IPS DF 6.9 (cell line): Measurements from ENCODE around the gene TRIM52.
"Not testable (repeated sequence)": the region's sequence is repeated elsewhere in the genome, so short reads cannot be mapped to it uniquely, and the experiment has no call there.

Source experiments
- DNase-seq: peaks from one replicate; pipeline ENCODE4 v3.0.0-alpha.2; 2013; ENCODE audit warnings: low read depth, low spot score
- H3K27ac ChIP-seq: one replicate; pipeline ENCODE4 v1.5.1; 2013; ENCODE audit warnings: low read length, control low read depth
- H3K27me3 ChIP-seq: 2 replicates; pipeline ENCODE4 v1.6.1; 2013; ENCODE audit warnings: mild to moderate bottlenecking, low read length; ENCODE audit not compliant: control insufficient read depth, insufficient read depth
- H3K36me3 ChIP-seq: 2 replicates; pipeline ENCODE4 v1.6.1; 2013; ENCODE audit warnings: low read length; ENCODE audit not compliant: control insufficient read depth, insufficient read depth
- H3K4me1 ChIP-seq: 2 replicates; pipeline ENCODE4 v1.6.1; 2013; ENCODE audit warnings: low read length; ENCODE audit not compliant: control insufficient read depth, insufficient read depth
- H3K4me3 ChIP-seq: 2 replicates; pipeline ENCODE4 v1.5.1; 2013; ENCODE audit warnings: mild to moderate bottlenecking, low read length
- H3K9me3 ChIP-seq: 2 replicates; pipeline ENCODE4 v1.6.1; 2013; ENCODE audit warnings: low read length, inconsistent platforms; ENCODE audit not compliant: control insufficient read depth, insufficient read depth
- WGBS: extraction: QIAGEN DNeasy Blood & Tissue Kit; methylation state at CpG from one replicate; pipeline ENCODE4 v1.1.7; 2013; ENCODE audit warnings: mixed read lengths, missing lambda C conversion rate; ENCODE audit not compliant: insufficient read length, insufficient coverage; 5-methylcytosine and 5-hydroxymethylcytosine counted together

Gene TRIM52

GRCh38 chr5:181212934-181213333, 48.0 kb downstream of the TRIM52 start:
- Histone ChIP-seq H3K9me3 (no peaks in the 10 kb centered on the region), H3K27me3 (no peaks in the 10 kb centered on the region), H3K4me3 (no peak overlapping the region), H3K4me1 (no peaks in the 10 kb centered on the region), H3K36me3 (no peaks in the 10 kb centered on the region), H3K27ac (no peak overlapping the region)
- DNase-seq, result no peak
- no CpG with 5 or more reads among the region's 2 CpGs for WGBS

- Histone ChIP-seq H3K4me3 (no peak overlapping the region), H3K36me3 (no peaks in the 10 kb centered on the region), H3K27ac (no peak overlapping the region), H3K4me1 (no peaks in the 10 kb centered on the region), H3K27me3 (no peaks in the 10 kb centered on the region), H3K9me3 (no peaks in the 10 kb centered on the region)
- WGBS, result no CpG with 5 or more reads among the region's 6 CpGs
- DNase-seq, result no peak
These were observed 48.9 kb downstream of the TRIM52 start for GRCh38 chr5:181212080-181212479.

- H3K9me3 ChIP-seq, result no peaks in the 10 kb centered on the region
- no CpG with 5 or more reads among the region's 7 CpGs for WGBS
- peaks cover under 1% of the 10 kb centered on the region; the same call in 1 of the 2 replicates for H3K27me3 ChIP-seq
- H3K4me3 ChIP-seq, result no peak overlapping the region
- H3K4me1 ChIP-seq, result no peaks in the 10 kb centered on the region
- no peak for DNase-seq
- H3K36me3 ChIP-seq, result no peaks in the 10 kb centered on the region
- no peak overlapping the region for H3K27ac ChIP-seq
These were observed 49.7 kb downstream of the TRIM52 start for GRCh38 chr5:181211208-181211607.

GRCh38 chr5:181210698-181211097, 50.2 kb downstream of the TRIM52 start:
- not testable (repeated sequence) for H3K4me3 ChIP-seq, DNase-seq, H3K4me1 ChIP-seq, H3K27me3 ChIP-seq, H3K27ac ChIP-seq, H3K9me3 ChIP-seq, H3K36me3 ChIP-seq
- WGBS, result no CpG with 5 or more reads among the region's 17 CpGs

GRCh38 chr5:181210148-181210547, 50.8 kb downstream of the TRIM52 start:
- H3K27ac ChIP-seq, DNase-seq, H3K9me3 ChIP-seq, H3K4me1 ChIP-seq, H3K4me3 ChIP-seq, H3K36me3 ChIP-seq: not testable (repeated sequence)
- H3K27me3 ChIP-seq, result peaks cover 11% of the 10 kb centered on the region
- WGBS, result no CpG with 5 or more reads among the region's 11 CpGs

- DNase-seq, H3K9me3 ChIP-seq, H3K4me1 ChIP-seq, H3K36me3 ChIP-seq, H3K27ac ChIP-seq, H3K4me3 ChIP-seq: not testable (repeated sequence)
- WGBS, result no CpG with 5 or more reads among the region's 24 CpGs
- peaks cover 20% of the 10 kb centered on the region for H3K27me3 ChIP-seq
These were observed 51.9 kb downstream of the TRIM52 start for GRCh38 chr5:181209006-181209405.

GRCh38 chr5:181207960-181208253, 53.0 kb downstream of the TRIM52 start:
- H3K4me3 ChIP-seq, result no peak overlapping the region
- H3K27ac ChIP-seq, result no peak overlapping the region
- no CpG with 5 or more reads among the region's 3 CpGs for WGBS

GRCh38 chr5:181207214-181207959, 53.6 kb downstream of the TRIM52 start:
- WGBS, result no CpG with 5 or more reads among the region's 36 CpGs
- no peak for DNase-seq

More at GRCh38 chr5:181207960-181208253, 53.0 kb downstream of the TRIM52 start:
- DNase-seq, result no peak
- Histone ChIP-seq H3K9me3 (no peaks in the 10 kb centered on the region), H3K36me3 (no peaks in the 10 kb centered on the region), H3K4me1 (no peaks in the 10 kb centered on the region; the same call in 1 of the 2 replicates), H3K27me3 (peaks cover 28% of the 10 kb centered on the region)

GRCh38 chr5:181205761-181206649, 54.9 kb downstream of the TRIM52 start:
- Histone ChIP-seq H3K27ac (no peak overlapping the region), H3K9me3 (no peaks in the 10 kb centered on the region), H3K4me1 (no peaks in the 10 kb centered on the region; the same call in 1 of the 2 replicates), H3K36me3 (no peaks in the 10 kb centered on the region), H3K4me3 (peak overlapping the region; percentile 49; the same call in 1 of the 2 replicates), H3K27me3 (peaks cover 28% of the 10 kb centered on the region)
- no CpG with 5 or more reads among the region's 37 CpGs for WGBS
- DNase-seq, result no peak

More at GRCh38 chr5:181207214-181207959, 53.6 kb downstream of the TRIM52 start:
- Histone ChIP-seq H3K27me3 (peaks cover 28% of the 10 kb centered on the region), H3K4me3 (peak overlapping the region; percentile 93; the same call in 1 of the 2 replicates), H3K9me3 (no peaks in the 10 kb centered on the region), H3K4me1 (no peaks in the 10 kb centered on the region; the same call in 1 of the 2 replicates), H3K27ac (no peak overlapping the region), H3K36me3 (no peaks in the 10 kb centered on the region)
